Smooth muscle cell (in vitro differentiated cells): ENCODE results near the gene ALKBH7. TPM values are rescaled to one million over a fixed set of nuclear protein-coding genes. Genes with fewer than 3 reads are reported as not detected.

Experiments
- DNase-seq: peaks from one replicate; lab custom pipeline; 2025; ENCODE audit not compliant: unreplicated experiment; lab: John Stamatoyannopoulos, UW
- H2AFZ ChIP-seq: fragments of 200-600 bp; sonication (generic); 2 replicates; pipeline ENCODE4 v1.6.0; 2016; ENCODE audit warnings: antibody characterized with exemption, low read depth, mild to moderate bottlenecking
- H3F3A ChIP-seq: fragments of 200-600 bp; sonication (generic); 2 replicates; pipeline ENCODE4 v1.6.0; 2017; ENCODE audit warnings: antibody characterized with exemption, low read depth
- H3K27ac ChIP-seq: fragments of 200-600 bp; sonication (generic); 2 replicates; pipeline ENCODE4 v1.5.1; 2016; ENCODE audit warnings: low read depth, mild to moderate bottlenecking
- H3K27me3 ChIP-seq: fragments of 200-600 bp; sonication (generic); 2 replicates; pipeline ENCODE4 v1.6.1; 2016; ENCODE audit warnings: low read depth, mild to moderate bottlenecking
- H3K36me3 ChIP-seq: fragments of 200-600 bp; sonication (generic); 2 replicates; pipeline ENCODE4 v1.5.1; 2016; ENCODE audit warnings: low read depth
- H3K4me1 ChIP-seq: fragments of 200-600 bp; sonication (generic); 2 replicates; pipeline ENCODE4 v1.5.1; 2016; ENCODE audit warnings: low read depth
- H3K4me2 ChIP-seq: fragments of 200-600 bp; sonication (generic); 2 replicates; pipeline ENCODE4 v1.6.0; 2016; ENCODE audit warnings: mild to moderate bottlenecking
- H3K4me3 ChIP-seq: fragments of 200-600 bp; sonication (generic); 2 replicates; pipeline ENCODE4 v1.5.1; 2016; ENCODE audit warnings: mild to moderate bottlenecking
- H3K79me2 ChIP-seq: fragments of 200-600 bp; sonication (generic); 2 replicates; pipeline ENCODE4 v1.6.0; 2016; ENCODE audit warnings: low read depth, mild to moderate bottlenecking
- H3K9ac ChIP-seq: fragments of 200-600 bp; sonication (generic); 2 replicates; pipeline ENCODE4 v1.6.0; 2016; ENCODE audit warnings: low read depth
- H3K9me3 ChIP-seq: fragments of 200-600 bp; sonication (generic); replicated peaks from 2 replicates; pipeline ENCODE4 v1.5.1; 2016; ENCODE audit warnings: low read depth
- H4K20me1 ChIP-seq: fragments of 200-600 bp; sonication (generic); 2 replicates; pipeline ENCODE4 v1.6.0; 2016; ENCODE audit warnings: low read depth
- WGBS: methylation state at CpG from one replicate; pipeline ENCODE4 v1.1.7; 2016; ENCODE audit warnings: low lambda C conversion rate; 5-methylcytosine and 5-hydroxymethylcytosine counted together
- polyA plus RNA-seq: library from polyadenylated mRNA; unstranded; fragments of >200 nt; fragmentation: Nextera tagmentation; extraction: Ambion mirVana; gene quantifications from 2 replicates; pipeline ENCODE4 v1.2.1, GENCODE V29; 2016
- total RNA-seq: library from RNA; depleted of rRNA; stranded (reverse); fragments of >200 nt; gene quantifications from 2 replicates; pipeline ENCODE4 v1.2.3, GENCODE V29; 2014
- TF ChIP-seq, protein P1 (sequence below): fragments of 200-600 bp; sonication (generic); IDR thresholded peaks from 2 replicates; pipeline ENCODE4 v1.5.1; 2017; ENCODE audit warnings: borderline replicate concordance, mild to moderate bottlenecking, antibody characterized with exemption; ENCODE audit not compliant: insufficient read depth, poor library complexity, severe bottlenecking

Gene ALKBH7
- total and polyA plus RNA-seq, 2 experiments from 2014 or later = 34.4 to 103 TPM

DNA sequence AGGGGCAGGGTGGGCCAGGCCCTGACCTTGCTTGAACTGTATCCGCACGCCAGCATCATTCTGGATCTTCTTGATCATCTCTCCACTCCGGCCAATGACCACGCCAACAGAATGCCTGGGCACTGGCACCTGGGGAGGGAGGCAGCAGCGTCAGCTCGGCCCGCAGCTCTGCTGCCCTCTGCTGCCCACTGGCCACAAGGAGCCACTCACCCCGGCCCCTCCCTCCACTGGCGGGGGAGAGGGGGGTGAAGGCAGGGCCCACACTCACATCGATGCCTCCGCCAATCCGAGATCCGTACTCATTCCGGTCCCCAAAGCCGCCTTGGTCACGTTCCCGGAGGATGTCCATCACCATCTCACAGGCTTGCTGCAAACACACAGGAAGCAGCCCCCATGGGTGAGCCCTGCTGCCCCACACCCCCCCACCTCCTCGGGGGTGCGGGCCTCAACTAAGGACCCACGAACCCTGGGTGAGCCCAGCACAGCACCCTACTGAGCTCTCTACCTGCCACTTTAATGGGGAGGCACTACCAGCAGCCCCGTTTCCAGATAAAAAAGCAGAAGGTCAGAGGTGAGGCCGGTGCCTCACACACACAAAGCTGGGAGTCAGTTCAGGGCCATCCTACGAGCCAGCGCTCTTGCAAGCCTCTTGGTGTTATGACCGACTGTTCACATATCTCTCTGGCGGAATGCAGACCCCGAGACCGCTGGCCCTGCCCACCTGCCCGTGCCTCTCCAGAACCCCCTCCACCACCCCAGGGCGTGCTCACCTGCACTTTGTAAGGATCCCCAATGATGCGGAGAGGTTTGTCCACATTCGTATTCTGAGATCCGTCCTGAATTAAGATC, 45.3 kb downstream of the ALKBH7 start:
- H3K4me2 ChIP-seq = no peak overlapping the region
- H3K79me2 ChIP-seq = peaks cover 36% of the 10 kb centered on the region
- no peaks in the 10 kb centered on the region for H3K9me3 ChIP-seq
- no peak overlapping the region for H3K9ac ChIP-seq
- H3K27ac ChIP-seq = no peak overlapping the region
- no peak overlapping the region for H3K4me3 ChIP-seq
- H3K4me1 ChIP-seq = peaks cover 6% of the 10 kb centered on the region
- no peak overlapping the region for H2AFZ ChIP-seq
- no peak for DNase-seq
- TF ChIP-seq, protein P1, sequence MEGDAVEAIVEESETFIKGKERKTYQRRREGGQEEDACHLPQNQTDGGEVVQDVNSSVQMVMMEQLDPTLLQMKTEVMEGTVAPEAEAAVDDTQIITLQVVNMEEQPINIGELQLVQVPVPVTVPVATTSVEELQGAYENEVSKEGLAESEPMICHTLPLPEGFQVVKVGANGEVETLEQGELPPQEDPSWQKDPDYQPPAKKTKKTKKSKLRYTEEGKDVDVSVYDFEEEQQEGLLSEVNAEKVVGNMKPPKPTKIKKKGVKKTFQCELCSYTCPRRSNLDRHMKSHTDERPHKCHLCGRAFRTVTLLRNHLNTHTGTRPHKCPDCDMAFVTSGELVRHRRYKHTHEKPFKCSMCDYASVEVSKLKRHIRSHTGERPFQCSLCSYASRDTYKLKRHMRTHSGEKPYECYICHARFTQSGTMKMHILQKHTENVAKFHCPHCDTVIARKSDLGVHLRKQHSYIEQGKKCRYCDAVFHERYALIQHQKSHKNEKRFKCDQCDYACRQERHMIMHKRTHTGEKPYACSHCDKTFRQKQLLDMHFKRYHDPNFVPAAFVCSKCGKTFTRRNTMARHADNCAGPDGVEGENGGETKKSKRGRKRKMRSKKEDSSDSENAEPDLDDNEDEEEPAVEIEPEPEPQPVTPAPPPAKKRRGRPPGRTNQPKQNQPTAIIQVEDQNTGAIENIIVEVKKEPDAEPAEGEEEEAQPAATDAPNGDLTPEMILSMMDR = peak; percentile 25
- WGBS = 95% methylated on average over 32 of the region's 33 CpGs
- peaks cover 59% of the 10 kb centered on the region for H4K20me1 ChIP-seq
- no peaks in the 10 kb centered on the region for H3K27me3 ChIP-seq
- H3K36me3 ChIP-seq = no peaks in the 10 kb centered on the region
- no peaks in the 10 kb centered on the region for H3F3A ChIP-seq

DNA sequence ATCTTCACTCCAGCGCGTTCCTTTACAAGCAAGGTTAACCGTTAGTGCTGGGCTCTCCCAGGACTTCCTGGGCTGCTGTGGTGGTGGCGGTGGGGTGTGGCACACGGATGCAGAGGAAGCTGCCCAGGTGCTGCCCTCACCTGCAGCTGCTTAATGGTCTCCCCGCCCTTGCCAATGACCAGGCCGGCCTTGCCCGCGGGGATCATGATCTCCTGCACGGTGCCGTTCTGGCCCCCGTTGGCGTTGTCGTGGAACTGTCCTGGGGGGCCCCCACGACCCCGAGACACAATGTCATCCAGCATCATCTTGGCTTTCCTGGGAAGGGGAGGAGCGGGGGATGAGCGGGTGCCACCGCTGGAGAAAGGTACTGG, 46.0 kb downstream of the ALKBH7 start:
- no peaks in the 10 kb centered on the region for H3K36me3 ChIP-seq
- peaks cover 42% of the 10 kb centered on the region for H3K79me2 ChIP-seq
- H3K4me1 ChIP-seq = peaks cover 11% of the 10 kb centered on the region
- WGBS = 98% methylated on average over 18 of the region's 19 CpGs
- no peak overlapping the region for H3K27ac ChIP-seq
- H3K9me3 ChIP-seq = no peaks in the 10 kb centered on the region
- H3K27me3 ChIP-seq = no peaks in the 10 kb centered on the region
- TF ChIP-seq, protein P1 = no peak
- peaks cover 66% of the 10 kb centered on the region for H4K20me1 ChIP-seq
- H3K9ac ChIP-seq = no peak overlapping the region
- no peak overlapping the region for H2AFZ ChIP-seq
- no peaks in the 10 kb centered on the region for H3F3A ChIP-seq
- no peak for DNase-seq
- no peak overlapping the region for H3K4me2 ChIP-seq
- H3K4me3 ChIP-seq = no peak overlapping the region

DNA sequence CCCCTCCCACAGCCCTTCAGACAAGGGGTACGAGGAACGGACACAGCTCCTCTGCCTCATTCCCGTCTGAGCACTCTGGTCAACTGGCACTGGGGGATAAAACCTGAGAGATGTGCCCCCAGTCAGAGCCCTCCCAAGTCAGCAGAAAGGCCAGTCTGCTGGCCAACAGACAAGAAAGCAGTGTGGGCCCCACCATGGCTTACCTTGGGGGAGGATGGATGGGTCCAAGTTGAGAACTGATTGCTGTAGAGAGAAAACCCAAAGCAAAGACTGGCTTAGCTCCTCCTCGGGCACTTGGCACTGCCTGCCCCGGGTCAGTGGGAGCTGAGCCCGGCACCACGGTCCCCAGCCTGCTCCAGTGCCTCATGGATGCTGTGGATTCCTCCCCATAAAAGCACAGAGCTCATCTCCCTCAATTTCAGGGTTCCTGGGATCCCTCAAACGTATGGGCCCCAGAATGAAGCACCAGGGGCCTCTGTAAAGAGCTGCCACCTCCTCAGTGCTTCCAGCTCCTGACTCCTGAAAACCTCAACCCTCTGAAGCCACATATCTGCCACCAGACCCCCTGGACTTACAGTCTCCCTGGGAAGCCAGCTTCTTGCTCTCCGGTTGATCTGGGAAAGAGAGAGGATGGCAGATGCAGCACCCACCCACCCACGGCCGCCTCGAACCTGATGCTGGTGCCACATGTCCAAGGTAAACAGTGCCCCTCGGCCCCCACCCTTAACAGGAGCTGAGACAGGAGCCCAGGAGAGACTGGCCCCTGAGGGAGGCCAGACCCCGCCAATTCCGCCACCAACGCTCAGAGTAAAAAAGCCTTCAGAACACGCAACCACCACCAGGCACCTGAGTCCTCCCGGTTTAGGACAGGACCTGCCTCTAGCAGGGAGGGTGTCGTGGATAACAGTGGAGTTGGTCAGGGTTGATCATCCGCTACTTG, 48.8 kb downstream of the ALKBH7 start:
- 94% methylated on average over 20 of the region's 20 CpGs for WGBS

More for the DNA sequence above, 48.8 kb downstream of the ALKBH7 start:
- no peaks in the 10 kb centered on the region for H3K36me3 ChIP-seq
- H3K4me2 ChIP-seq = no peak overlapping the region
- H3F3A ChIP-seq = no peaks in the 10 kb centered on the region
- H3K27ac ChIP-seq = no peak overlapping the region
- no peak overlapping the region for H2AFZ ChIP-seq
- peaks cover 11% of the 10 kb centered on the region for H3K4me1 ChIP-seq
- H4K20me1 ChIP-seq = peaks cover 71% of the 10 kb centered on the region
- no peak overlapping the region for H3K4me3 ChIP-seq
- TF ChIP-seq, protein P1 = no peak
- DNase-seq = no peak
- no peaks in the 10 kb centered on the region for H3K27me3 ChIP-seq
- H3K9me3 ChIP-seq = no peaks in the 10 kb centered on the region
- H3K9ac ChIP-seq = no peak overlapping the region
- H3K79me2 ChIP-seq = peaks cover 48% of the 10 kb centered on the region
